ENCODE data around the gene PMF1.
A peak's percentile ranks its signal among the peaks of the same experiment; 100 is the strongest.
"Not testable (repeated sequence)": the region's sequence is repeated elsewhere in the genome, so short reads cannot be mapped to it uniquely, and the experiment has no call there.

Gene PMF1

GRCh38 chr1:156203331-156203730, 9.5 kb upstream of the PMF1 start:
- no peak for TF ChIP-seq CTCF (IDR thresholded peaks at IDR 0.05; ENCODE audit: low read length, missing control alignments)
- DNase-seq (ENCODE audit: low read depth), result peak; percentile 77
- H3K4me3 ChIP-seq (replicated peaks; ENCODE audit: low read depth, low read length), result no peak overlapping the region

- TF ChIP-seq CTCF (IDR thresholded peaks at IDR 0.05; ENCODE audit: low read length, missing control alignments), result no peak
- H3K4me3 ChIP-seq (replicated peaks; ENCODE audit: low read depth, low read length), result no peak overlapping the region
- no peak for DNase-seq (ENCODE audit: low read depth)
Observed at GRCh38 chr1:156204686-156205085, 8.1 kb upstream of the PMF1 start.

- no peak for TF ChIP-seq CTCF (IDR thresholded peaks at IDR 0.05; ENCODE audit: low read length, missing control alignments)
Observed at GRCh38 chr1:156211243-156211642, 1.6 kb upstream of the PMF1 start.

GRCh38 chr1:156212130-156212529, 677 bp upstream of the PMF1 start:
- no peak for DNase-seq (ENCODE audit: low read depth)
- H3K4me3 ChIP-seq (replicated peaks; ENCODE audit: low read depth, low read length), result peak overlapping the region; percentile 77
- no peak for TF ChIP-seq CTCF (IDR thresholded peaks at IDR 0.05; ENCODE audit: low read length, missing control alignments)

More at GRCh38 chr1:156211243-156211642, 1.6 kb upstream of the PMF1 start:
- DNase-seq (ENCODE audit: low read depth), result no peak
- H3K4me3 ChIP-seq (replicated peaks; ENCODE audit: low read depth, low read length), result no peak overlapping the region

- H3K4me3 ChIP-seq (replicated peaks; ENCODE audit: low read depth, low read length), result peak overlapping the region; percentile 77
- no peak for DNase-seq (ENCODE audit: low read depth)
- TF ChIP-seq CTCF (IDR thresholded peaks at IDR 0.05; ENCODE audit: low read length, missing control alignments), result no peak
Observed at GRCh38 chr1:156213644-156213966, 798 bp downstream of the PMF1 start.

- peak; percentile 53 for DNase-seq (ENCODE audit: low read depth)
- no peak for TF ChIP-seq CTCF (IDR thresholded peaks at IDR 0.05; ENCODE audit: low read length, missing control alignments)
- peak overlapping the region; percentile 77 for H3K4me3 ChIP-seq (replicated peaks; ENCODE audit: low read depth, low read length)
Observed at GRCh38 chr1:156214024-156214748, 1.4 kb downstream of the PMF1 start.

- DNase-seq (ENCODE audit: low read depth), result peak; percentile 71
- not testable (repeated sequence) for H3K4me3 ChIP-seq (replicated peaks; ENCODE audit: low read depth, low read length)
Observed at GRCh38 chr1:156216361-156217086, 3.7 kb downstream of the PMF1 start.

All from fibroblast of pulmonary artery (primary cell).